Karpas-422 (cell line): Measurements from ENCODE around the gene RBSN. TPM values are rescaled to one million over a fixed set of nuclear protein-coding genes. Genes with fewer than 3 reads are reported as not detected.
A peak's percentile ranks its signal among the peaks of the same experiment; 100 is the strongest.

Experiments
- DNase-seq: peaks from one replicate; pipeline ENCODE4 v3.0.0-alpha.2; 2015
- H2AFZ ChIP-seq: fragments of 200-600 bp; sonication (generic); 2 replicates; pipeline ENCODE4 v1.6.1; 2014; ENCODE audit warnings: antibody characterized with exemption, low read length, mixed read lengths
- H3K27ac ChIP-seq: fragments of 200-600 bp; sonication (generic); 2 replicates; pipeline ENCODE4 v1.5.1; 2014; ENCODE audit warnings: mild to moderate bottlenecking, low read length, moderate library complexity
- H3K27me3 ChIP-seq: fragments of 200-600 bp; sonication (generic); 2 replicates; pipeline ENCODE4 v1.6.1; 2014; ENCODE audit warnings: low read length, mixed read lengths
- H3K36me3 ChIP-seq: fragments of 200-600 bp; sonication (generic); 2 replicates; pipeline ENCODE4 v1.6.1; 2014; ENCODE audit warnings: low read length, mixed read lengths; ENCODE audit not compliant: insufficient read depth
- H3K4me1 ChIP-seq: fragments of 200-600 bp; sonication (generic); 2 replicates; pipeline ENCODE4 v1.6.1; 2014; ENCODE audit warnings: mild to moderate bottlenecking, low read length, mixed read lengths
- H3K4me2 ChIP-seq: fragments of 200-600 bp; sonication (generic); 2 replicates; pipeline ENCODE4 v1.6.1; 2014; ENCODE audit warnings: low read length, low read depth, mild to moderate bottlenecking; ENCODE audit not compliant: poor library complexity, severe bottlenecking
- H3K4me3 ChIP-seq: fragments of 200-600 bp; sonication (generic); 2 replicates; pipeline ENCODE4 v1.5.1; 2014; ENCODE audit warnings: mild to moderate bottlenecking, antibody characterized with exemption, low read length, mixed read lengths
- H3K79me2 ChIP-seq: fragments of 200-600 bp; sonication (generic); 2 replicates; pipeline ENCODE4 v1.6.1; 2014; ENCODE audit warnings: mild to moderate bottlenecking, low read length, mixed read lengths
- H3K9ac ChIP-seq: fragments of 200-600 bp; sonication (generic); 2 replicates; pipeline ENCODE4 v1.6.0; 2014; ENCODE audit warnings: low read length
- H3K9me2 ChIP-seq: fragments of 200-600 bp; sonication (generic), shearing (Covaris generic); replicated peaks from 2 replicates; pipeline ENCODE4 v1.6.0; 2014; ENCODE audit warnings: mild to moderate bottlenecking, low read length, moderate library complexity; ENCODE audit not compliant: insufficient read depth
- H3K9me3 ChIP-seq: fragments of 300-700, 200-600 bp; sonication (generic); 2 replicates; pipeline ENCODE4 v1.6.1; 2014; ENCODE audit warnings: low read length, mixed read lengths
- H4K20me1 ChIP-seq: fragments of 200-600 bp; sonication (generic); 2 replicates; pipeline ENCODE4 v1.6.1; 2014; ENCODE audit warnings: mild to moderate bottlenecking, antibody characterized with exemption, low read length, low read depth; ENCODE audit not compliant: insufficient read depth
- total RNA-seq: library from RNA; depleted of rRNA; stranded (reverse); fragments of >200 nt; shearing (Covaris generic); gene quantifications from 2 replicates; pipeline ENCODE4 v1.2.3, GENCODE V29; 2014; ENCODE audit warnings: low replicate concordance

Gene RBSN
- total RNA-seq, 1 experiment from 2014 or later: 12.2 TPM

- no peak for DNase-seq
- Histone ChIP-seq H2AFZ (no peak overlapping the region), H3K4me1 (peaks cover 8% of the 10 kb centered on the region), H3K9me2 (no peaks in the 10 kb centered on the region), H3K79me2 (peaks cover 29% of the 10 kb centered on the region), H3K9ac (no peak overlapping the region), H3K4me3 (no peak overlapping the region), H3K27me3 (no peaks in the 10 kb centered on the region), H3K9me3 (no peaks in the 10 kb centered on the region), H3K36me3 (peaks cover 35% of the 10 kb centered on the region), H4K20me1 (no peaks in the 10 kb centered on the region), H3K27ac (no peak overlapping the region), H3K4me2 (no peak overlapping the region)
Measured at GRCh38 chr3:15094187-15094875, 4.6 kb downstream of the RBSN start.

- H3K9ac ChIP-seq: no peak overlapping the region
- H4K20me1 ChIP-seq: no peaks in the 10 kb centered on the region
- no peaks in the 10 kb centered on the region for H3K9me2 ChIP-seq
- H3K27ac ChIP-seq: no peak overlapping the region
- H3K4me1 ChIP-seq: peaks cover 3% of the 10 kb centered on the region
- no peak overlapping the region for H3K4me2 ChIP-seq
- H3K4me3 ChIP-seq: no peak overlapping the region
- H2AFZ ChIP-seq: no peak overlapping the region
- H3K9me3 ChIP-seq: no peaks in the 10 kb centered on the region
- no peaks in the 10 kb centered on the region for H3K27me3 ChIP-seq
- peaks cover 18% of the 10 kb centered on the region for H3K79me2 ChIP-seq
- H3K36me3 ChIP-seq: peaks cover 39% of the 10 kb centered on the region
- no peak for DNase-seq
Measured at GRCh38 chr3:15092686-15093085, 6.3 kb downstream of the RBSN start.

- Histone ChIP-seq H3K79me2 (peaks cover 9% of the 10 kb centered on the region), H3K4me3 (no peak overlapping the region), H2AFZ (no peak overlapping the region), H3K4me2 (no peak overlapping the region), H3K9me2 (no peaks in the 10 kb centered on the region), H3K27ac (no peak overlapping the region), H3K9ac (no peak overlapping the region), H3K4me1 (no peaks in the 10 kb centered on the region), H3K9me3 (no peaks in the 10 kb centered on the region), H3K27me3 (no peaks in the 10 kb centered on the region), H3K36me3 (peaks cover 39% of the 10 kb centered on the region), H4K20me1 (no peaks in the 10 kb centered on the region)
- DNase-seq: peak; percentile 35
Measured at GRCh38 chr3:15091575-15091974, 7.4 kb downstream of the RBSN start.

- Histone ChIP-seq H2AFZ (no peak overlapping the region), H3K4me2 (no peak overlapping the region), H3K9ac (no peak overlapping the region), H3K9me3 (no peaks in the 10 kb centered on the region), H3K27ac (no peak overlapping the region), H3K36me3 (peaks cover 34% of the 10 kb centered on the region), H3K79me2 (no peaks in the 10 kb centered on the region), H3K4me1 (no peaks in the 10 kb centered on the region), H3K27me3 (no peaks in the 10 kb centered on the region), H4K20me1 (no peaks in the 10 kb centered on the region), H3K4me3 (no peak overlapping the region), H3K9me2 (no peaks in the 10 kb centered on the region)
- DNase-seq: peak; percentile 25
Measured at GRCh38 chr3:15089201-15089600, 9.7 kb downstream of the RBSN start.

GRCh38 chr3:15086699-15087098 lies 12.2 kb downstream of the RBSN start:
- Histone ChIP-seq H3K4me3 (no peak overlapping the region), H3K36me3 (peaks cover 49% of the 10 kb centered on the region), H3K9me3 (no peaks in the 10 kb centered on the region), H4K20me1 (no peaks in the 10 kb centered on the region), H3K9ac (no peak overlapping the region), H3K27me3 (no peaks in the 10 kb centered on the region), H3K4me1 (no peaks in the 10 kb centered on the region), H3K27ac (no peak overlapping the region), H3K79me2 (no peaks in the 10 kb centered on the region), H2AFZ (no peak overlapping the region), H3K9me2 (no peaks in the 10 kb centered on the region), H3K4me2 (no peak overlapping the region)
- no peak for DNase-seq

GRCh38 chr3:15086263-15086662 lies 12.7 kb downstream of the RBSN start:
- H3K4me2 ChIP-seq: no peak overlapping the region
- peaks cover 49% of the 10 kb centered on the region for H3K36me3 ChIP-seq
- no peaks in the 10 kb centered on the region for H3K9me2 ChIP-seq
- no peak overlapping the region for H3K4me3 ChIP-seq
- H3K9ac ChIP-seq: no peak overlapping the region
- no peak overlapping the region for H2AFZ ChIP-seq
- no peaks in the 10 kb centered on the region for H3K27me3 ChIP-seq
- no peaks in the 10 kb centered on the region for H3K9me3 ChIP-seq
- peak; percentile 16 for DNase-seq
- H4K20me1 ChIP-seq: no peaks in the 10 kb centered on the region
- H3K4me1 ChIP-seq: no peaks in the 10 kb centered on the region
- no peaks in the 10 kb centered on the region for H3K79me2 ChIP-seq
- no peak overlapping the region for H3K27ac ChIP-seq

GRCh38 chr3:15083252-15083651 lies 15.7 kb downstream of the RBSN start:
- DNase-seq: peak; percentile 14
- Histone ChIP-seq H3K9ac (no peak overlapping the region), H3K4me2 (no peak overlapping the region), H3K36me3 (peaks cover 51% of the 10 kb centered on the region), H3K79me2 (no peaks in the 10 kb centered on the region), H4K20me1 (no peaks in the 10 kb centered on the region), H3K4me1 (no peaks in the 10 kb centered on the region), H3K27ac (no peak overlapping the region), H3K4me3 (no peak overlapping the region), H3K27me3 (no peaks in the 10 kb centered on the region), H3K9me3 (no peaks in the 10 kb centered on the region), H2AFZ (no peak overlapping the region), H3K9me2 (no peaks in the 10 kb centered on the region)

- Histone ChIP-seq H3K27me3 (no peaks in the 10 kb centered on the region), H3K4me2 (no peak overlapping the region), H3K4me1 (no peaks in the 10 kb centered on the region), H2AFZ (no peak overlapping the region), H3K9me3 (no peaks in the 10 kb centered on the region), H3K27ac (no peak overlapping the region), H3K9ac (no peak overlapping the region), H3K4me3 (no peak overlapping the region), H3K36me3 (peaks cover 61% of the 10 kb centered on the region), H3K79me2 (no peaks in the 10 kb centered on the region), H4K20me1 (no peaks in the 10 kb centered on the region), H3K9me2 (no peaks in the 10 kb centered on the region)
- DNase-seq: no peak
Measured at GRCh38 chr3:15081960-15082664, 16.8 kb downstream of the RBSN start.
